ENCODE measurements around the gene SALL1.

The SALL1 gene

GRCh38 chr16:51166091-51166490 lies 15.0 kb upstream of the SALL1 start:
- Histone ChIP-seq H3K79me1 (ENCODE audit: low read depth, low read length) (no peaks in the 10 kb centered on the region), H2AFZ (ENCODE audit: low read length) (no peak overlapping the region), H3K23ac (ENCODE audit: low read depth, low read length, poor library complexity) (no peak overlapping the region), H3K27ac (replicated peaks; ENCODE audit: low read length) (no peak overlapping the region), H3K14ac (ENCODE audit: low read length) (no peak overlapping the region), H3K9me3 (replicated peaks in 1 of 2; ENCODE audit: control insufficient read depth in 2 of 2, insufficient read depth in 1 of 2, low read depth in 1 of 2, low read length in 2 of 2) (peaks cover 7 to 15% of the 10 kb centered on the region in 2 donors), H3K4me1 (ENCODE audit: control insufficient read depth in 2 of 2, insufficient read depth in 1 of 2, low read depth in 1 of 2, low read length in 2 of 2) (peaks cover 0 to 6% of the 10 kb centered on the region in 2 donors), H3K4me3 (ENCODE audit: low read length in 2 of 2) (no peak overlapping the region), H2BK5ac (ENCODE audit: low read length) (no peak overlapping the region), H3K18ac (ENCODE audit: low read length) (peak overlapping the region; percentile 20), H2BK12ac (ENCODE audit: low read length) (peak overlapping the region; percentile 42), H2BK15ac (ENCODE audit: low read length) (no peak overlapping the region), H3K36me3 (replicated peaks in 1 of 2; ENCODE audit: control insufficient read depth in 2 of 2, insufficient read depth in 2 of 2, low read length in 2 of 2) (no peaks in the 10 kb centered on the region), H3K4ac (ENCODE audit: low read length) (no peak overlapping the region), H3K27me3 (ENCODE audit: control insufficient read depth in 3 of 3, insufficient read depth in 3 of 3, low read depth in 1 of 3, low read length in 3 of 3) (no peaks in the 10 kb centered on the region), H4K91ac (ENCODE audit: low read depth, low read length, poor library complexity) (no peak overlapping the region), H4K8ac (ENCODE audit: low read depth, low read length) (no peak overlapping the region), H3K9ac (ENCODE audit: low read depth, low read length, poor library complexity) (no peak overlapping the region), H3K4me2 (ENCODE audit: insufficient read depth, low read length, poor library complexity, severe bottlenecking) (no peak overlapping the region), H2AK5ac (ENCODE audit: low read depth, low read length) (no peak overlapping the region), H2BK120ac (ENCODE audit: low read depth, low read length) (no peak overlapping the region)
- no peak for DNase-seq (ENCODE audit: low spot score)
- WGBS, 2 donors (ENCODE audit: extremely low coverage in 2 of 2, insufficient read length in 2 of 2, insufficient replicate concordance in 1 of 2) = no CpG with 5 or more reads among the region's 3 CpGs

- no peak overlapping the region for H3K23ac ChIP-seq (ENCODE audit: low read depth, low read length, poor library complexity)
- no peaks in the 10 kb centered on the region for H3K79me1 ChIP-seq (ENCODE audit: low read depth, low read length)
- DNase-seq (ENCODE audit: low spot score) = no peak
- H3K4ac ChIP-seq (ENCODE audit: low read length) = no peak overlapping the region
- H2AK5ac ChIP-seq (ENCODE audit: low read depth, low read length) = no peak overlapping the region
- no peak overlapping the region for H3K27ac ChIP-seq (replicated peaks; ENCODE audit: low read length)
- H2BK5ac ChIP-seq (ENCODE audit: low read length) = no peak overlapping the region
- no peak overlapping the region for H2AFZ ChIP-seq (ENCODE audit: low read length)
- H3K4me2 ChIP-seq (ENCODE audit: insufficient read depth, low read length, poor library complexity, severe bottlenecking) = no peak overlapping the region
- no peak overlapping the region for H2BK12ac ChIP-seq (ENCODE audit: low read length)
- WGBS, 2 donors (ENCODE audit: extremely low coverage in 2 of 2, insufficient read length in 2 of 2, insufficient replicate concordance in 1 of 2) = no CpG with 5 or more reads among the region's 1 CpG
- no peak overlapping the region for H3K9ac ChIP-seq (ENCODE audit: low read depth, low read length, poor library complexity)
- no peak overlapping the region for H2BK120ac ChIP-seq (ENCODE audit: low read depth, low read length)
- no peaks in the 10 kb centered on the region for H3K36me3 ChIP-seq (replicated peaks in 1 of 2; ENCODE audit: control insufficient read depth in 2 of 2, insufficient read depth in 2 of 2, low read length in 2 of 2)
- peaks cover 2 to 9% of the 10 kb centered on the region in 2 donors for H3K9me3 ChIP-seq (replicated peaks in 1 of 2; ENCODE audit: control insufficient read depth in 2 of 2, insufficient read depth in 1 of 2, low read depth in 1 of 2, low read length in 2 of 2)
- H3K4me3 ChIP-seq (ENCODE audit: low read length in 2 of 2) = no peak overlapping the region
- no peak overlapping the region for H4K91ac ChIP-seq (ENCODE audit: low read depth, low read length, poor library complexity)
- no peak overlapping the region for H3K14ac ChIP-seq (ENCODE audit: low read length)
- no peak overlapping the region for H3K18ac ChIP-seq (ENCODE audit: low read length)
- no peak overlapping the region for H2BK15ac ChIP-seq (ENCODE audit: low read length)
- H3K27me3 ChIP-seq (ENCODE audit: control insufficient read depth in 3 of 3, insufficient read depth in 3 of 3, low read depth in 1 of 3, low read length in 3 of 3) = no peaks in the 10 kb centered on the region
- no peak overlapping the region for H4K8ac ChIP-seq (ENCODE audit: low read depth, low read length)
- H3K4me1 ChIP-seq (ENCODE audit: control insufficient read depth in 2 of 2, insufficient read depth in 1 of 2, low read depth in 1 of 2, low read length in 2 of 2) = peaks cover under 1 to 6% of the 10 kb centered on the region in 2 donors
These were observed 14.0 kb upstream of the SALL1 start for GRCh38 chr16:51165043-51165442.

- Histone ChIP-seq H3K4me1 (ENCODE audit: control insufficient read depth in 2 of 2, insufficient read depth in 1 of 2, low read depth in 1 of 2, low read length in 2 of 2) (peaks cover 6% of the 10 kb centered on the region in 2 donors), H2AFZ (ENCODE audit: low read length) (no peak overlapping the region), H3K4ac (ENCODE audit: low read length) (no peak overlapping the region), H3K4me2 (ENCODE audit: insufficient read depth, low read length, poor library complexity, severe bottlenecking) (no peak overlapping the region), H2BK12ac (ENCODE audit: low read length) (no peak overlapping the region), H2BK120ac (ENCODE audit: low read depth, low read length) (no peak overlapping the region), H3K79me1 (ENCODE audit: low read depth, low read length) (no peaks in the 10 kb centered on the region), H3K36me3 (replicated peaks in 1 of 2; ENCODE audit: control insufficient read depth in 2 of 2, insufficient read depth in 2 of 2, low read length in 2 of 2) (no peaks in the 10 kb centered on the region), H4K8ac (ENCODE audit: low read depth, low read length) (no peak overlapping the region), H3K4me3 (ENCODE audit: low read length in 2 of 2) (no peak overlapping the region), H2BK5ac (ENCODE audit: low read length) (no peak overlapping the region), H2AK5ac (ENCODE audit: low read depth, low read length) (no peak overlapping the region), H2BK15ac (ENCODE audit: low read length) (no peak overlapping the region), H3K27ac (replicated peaks; ENCODE audit: low read length) (no peak overlapping the region), H4K91ac (ENCODE audit: low read depth, low read length, poor library complexity) (no peak overlapping the region), H3K14ac (ENCODE audit: low read length) (no peak overlapping the region), H3K27me3 (ENCODE audit: control insufficient read depth in 3 of 3, insufficient read depth in 3 of 3, low read depth in 1 of 3, low read length in 3 of 3) (no peaks in the 10 kb centered on the region), H3K9ac (ENCODE audit: low read depth, low read length, poor library complexity) (no peak overlapping the region), H3K9me3 (replicated peaks in 1 of 2; ENCODE audit: control insufficient read depth in 2 of 2, insufficient read depth in 1 of 2, low read depth in 1 of 2, low read length in 2 of 2) (peaks cover 0 to 4% of the 10 kb centered on the region in 2 donors), H3K18ac (ENCODE audit: low read length) (no peak overlapping the region), H3K23ac (ENCODE audit: low read depth, low read length, poor library complexity) (no peak overlapping the region)
- no CpG with 5 or more reads among the region's 2 CpGs for WGBS, 2 donors (ENCODE audit: extremely low coverage in 2 of 2, insufficient read length in 2 of 2, insufficient replicate concordance in 1 of 2)
- no peak for DNase-seq (ENCODE audit: low spot score)
These were observed 13.5 kb upstream of the SALL1 start for GRCh38 chr16:51164574-51164973.

- H3K27ac ChIP-seq (replicated peaks; ENCODE audit: low read length) = no peak overlapping the region
- no peak overlapping the region for H3K18ac ChIP-seq (ENCODE audit: low read length)
- H3K79me1 ChIP-seq (ENCODE audit: low read depth, low read length) = no peaks in the 10 kb centered on the region
- no peak overlapping the region for H3K14ac ChIP-seq (ENCODE audit: low read length)
- peaks cover 6% of the 10 kb centered on the region in 2 donors for H3K4me1 ChIP-seq (ENCODE audit: control insufficient read depth in 2 of 2, insufficient read depth in 1 of 2, low read depth in 1 of 2, low read length in 2 of 2)
- no peak overlapping the region for H2BK15ac ChIP-seq (ENCODE audit: low read length)
- no peak overlapping the region for H4K91ac ChIP-seq (ENCODE audit: low read depth, low read length, poor library complexity)
- no peak overlapping the region for H2BK120ac ChIP-seq (ENCODE audit: low read depth, low read length)
- DNase-seq (ENCODE audit: low spot score) = no peak
- H2AK5ac ChIP-seq (ENCODE audit: low read depth, low read length) = no peak overlapping the region
- no peak overlapping the region for H2BK5ac ChIP-seq (ENCODE audit: low read length)
- no CpG with 5 or more reads among the region's 6 CpGs for WGBS, 2 donors (ENCODE audit: extremely low coverage in 2 of 2, insufficient read length in 2 of 2, insufficient replicate concordance in 1 of 2)
- H2AFZ ChIP-seq (ENCODE audit: low read length) = no peak overlapping the region
- no peaks in the 10 kb centered on the region for H3K27me3 ChIP-seq (ENCODE audit: control insufficient read depth in 3 of 3, insufficient read depth in 3 of 3, low read depth in 1 of 3, low read length in 3 of 3)
- no peak overlapping the region for H3K23ac ChIP-seq (ENCODE audit: low read depth, low read length, poor library complexity)
- no peak overlapping the region for H3K4ac ChIP-seq (ENCODE audit: low read length)
- H2BK12ac ChIP-seq (ENCODE audit: low read length) = no peak overlapping the region
- H3K4me3 ChIP-seq (ENCODE audit: low read length in 2 of 2) = no peak overlapping the region
- no peaks in the 10 kb centered on the region for H3K9me3 ChIP-seq (replicated peaks in 1 of 2; ENCODE audit: control insufficient read depth in 2 of 2, insufficient read depth in 1 of 2, low read depth in 1 of 2, low read length in 2 of 2)
- no peak overlapping the region for H3K9ac ChIP-seq (ENCODE audit: low read depth, low read length, poor library complexity)
- no peak overlapping the region for H3K4me2 ChIP-seq (ENCODE audit: insufficient read depth, low read length, poor library complexity, severe bottlenecking)
- H4K8ac ChIP-seq (ENCODE audit: low read depth, low read length) = no peak overlapping the region
- H3K36me3 ChIP-seq (replicated peaks in 1 of 2; ENCODE audit: control insufficient read depth in 2 of 2, insufficient read depth in 2 of 2, low read length in 2 of 2) = no peaks in the 10 kb centered on the region
These were observed 13.0 kb upstream of the SALL1 start for GRCh38 chr16:51163894-51164566.
